ENCODE data around the gene PCAT7.

DNA sequence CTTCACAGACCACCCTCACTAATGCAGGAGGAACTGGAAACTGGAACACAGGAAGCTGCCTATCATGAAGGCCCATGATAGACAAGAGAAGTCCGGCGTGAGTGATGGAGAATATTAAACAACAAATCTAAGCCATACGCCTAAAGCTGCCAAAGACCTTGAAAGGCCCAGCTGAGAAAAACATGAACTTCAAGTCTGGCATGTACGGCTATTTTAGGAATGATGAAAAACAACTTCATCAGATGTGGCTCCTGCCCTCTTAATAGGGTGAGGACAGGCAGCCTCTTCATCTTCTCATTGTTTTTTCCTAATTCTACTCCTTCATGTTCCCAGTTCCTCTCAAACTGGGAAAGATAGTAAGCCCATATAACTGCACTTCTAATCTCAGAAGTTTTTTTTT lies 64.1 kb downstream of the PCAT7 start:
- no peak for TF ChIP-seq EZH2 (IDR thresholded peaks at IDR 0.05)
- no peak for TF ChIP-seq POLR2AphosphoS5 (IDR thresholded peaks at IDR 0.05; ENCODE audit: borderline replicate concordance, low read depth, low read length)

Data from SK-N-MC (cell line).